ENCODE results near the gene KLK2. TPM values are rescaled to one million over a fixed set of nuclear protein-coding genes. Genes with fewer than 3 reads are reported as not detected.

KLK2 gene
- total RNA-seq, 1 donor from 2014 or later: not detected

DNA sequence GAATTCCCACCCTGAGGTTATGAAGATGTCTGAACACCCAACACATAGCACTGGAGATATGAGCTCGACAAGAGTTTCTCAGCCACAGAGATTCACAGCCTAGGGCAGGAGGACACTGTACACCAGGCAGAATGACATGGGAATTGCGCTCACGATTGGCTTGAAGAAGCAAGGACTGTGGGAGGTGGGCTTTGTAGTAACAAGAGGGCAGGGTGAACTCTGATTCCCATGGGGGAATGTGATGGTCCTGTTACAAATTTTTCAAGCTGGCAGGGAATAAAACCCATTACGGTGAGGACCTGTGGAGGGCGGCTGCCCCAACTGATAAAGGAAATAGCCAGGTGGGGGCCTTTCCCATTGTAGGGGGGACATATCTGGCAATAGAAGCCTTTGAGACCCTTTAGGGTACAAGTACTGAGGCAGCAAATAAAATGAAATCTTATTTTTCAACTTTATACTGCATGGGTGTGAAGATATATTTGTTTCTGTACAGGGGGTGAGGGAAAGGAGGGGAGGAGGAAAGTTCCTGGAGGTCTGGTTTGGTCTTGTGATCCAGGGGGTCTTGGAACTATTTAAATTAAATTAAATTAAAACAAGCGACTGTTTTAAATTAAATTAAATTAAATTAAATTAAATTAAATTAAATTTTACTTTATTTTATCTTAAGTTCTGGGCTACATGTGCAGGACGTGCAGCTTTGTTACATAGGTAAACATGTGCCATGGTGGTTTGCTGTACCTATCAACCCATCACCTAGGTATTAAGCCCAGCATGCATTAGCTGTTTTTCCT is 11.5 kb upstream of the KLK2 start:
- DNase-seq (ENCODE audit: low read depth): no peak
- no peaks in the 10 kb centered on the region for H3K27me3 ChIP-seq (ENCODE audit: control insufficient read depth, insufficient read depth, low read length)
- H3K36me3 ChIP-seq (ENCODE audit: control insufficient read depth, insufficient read depth, low read length): no peaks in the 10 kb centered on the region
- no peak overlapping the region for H3K4me3 ChIP-seq (ENCODE audit: low read depth, low read length)
- TF ChIP-seq, protein P1, sequence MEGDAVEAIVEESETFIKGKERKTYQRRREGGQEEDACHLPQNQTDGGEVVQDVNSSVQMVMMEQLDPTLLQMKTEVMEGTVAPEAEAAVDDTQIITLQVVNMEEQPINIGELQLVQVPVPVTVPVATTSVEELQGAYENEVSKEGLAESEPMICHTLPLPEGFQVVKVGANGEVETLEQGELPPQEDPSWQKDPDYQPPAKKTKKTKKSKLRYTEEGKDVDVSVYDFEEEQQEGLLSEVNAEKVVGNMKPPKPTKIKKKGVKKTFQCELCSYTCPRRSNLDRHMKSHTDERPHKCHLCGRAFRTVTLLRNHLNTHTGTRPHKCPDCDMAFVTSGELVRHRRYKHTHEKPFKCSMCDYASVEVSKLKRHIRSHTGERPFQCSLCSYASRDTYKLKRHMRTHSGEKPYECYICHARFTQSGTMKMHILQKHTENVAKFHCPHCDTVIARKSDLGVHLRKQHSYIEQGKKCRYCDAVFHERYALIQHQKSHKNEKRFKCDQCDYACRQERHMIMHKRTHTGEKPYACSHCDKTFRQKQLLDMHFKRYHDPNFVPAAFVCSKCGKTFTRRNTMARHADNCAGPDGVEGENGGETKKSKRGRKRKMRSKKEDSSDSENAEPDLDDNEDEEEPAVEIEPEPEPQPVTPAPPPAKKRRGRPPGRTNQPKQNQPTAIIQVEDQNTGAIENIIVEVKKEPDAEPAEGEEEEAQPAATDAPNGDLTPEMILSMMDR (IDR thresholded peaks at IDR 0.05; ENCODE audit: insufficient read depth, low read length, poor library complexity, severe bottlenecking): no peak

DNA sequence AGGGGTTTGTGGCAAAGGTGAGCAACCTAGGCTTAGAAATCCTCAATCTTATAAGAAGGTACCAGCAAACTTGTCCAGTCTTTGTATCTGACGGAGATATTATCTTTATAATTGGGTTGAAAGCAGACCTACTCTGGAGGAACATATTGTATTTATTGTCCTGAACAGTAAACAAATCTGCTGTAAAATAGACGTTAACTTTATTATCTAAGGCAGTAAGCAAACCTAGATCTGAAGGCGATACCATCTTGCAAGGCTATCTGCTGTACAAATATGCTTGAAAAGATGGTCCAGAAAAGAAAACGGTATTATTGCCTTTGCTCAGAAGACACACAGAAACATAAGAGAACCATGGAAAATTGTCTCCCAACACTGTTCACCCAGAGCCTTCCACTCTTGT is 3.8 kb upstream of the KLK2 start:
- Histone ChIP-seq H3K4me3 (ENCODE audit: low read depth, low read length) (no peak overlapping the region), H3K36me3 (ENCODE audit: control insufficient read depth, insufficient read depth, low read length) (no peaks in the 10 kb centered on the region), H3K27me3 (ENCODE audit: control insufficient read depth, insufficient read depth, low read length) (peaks cover 6% of the 10 kb centered on the region)
- DNase-seq (ENCODE audit: low read depth): no peak
- TF ChIP-seq, protein P1 (IDR thresholded peaks at IDR 0.05; ENCODE audit: insufficient read depth, low read length, poor library complexity, severe bottlenecking): no peak

DNA sequence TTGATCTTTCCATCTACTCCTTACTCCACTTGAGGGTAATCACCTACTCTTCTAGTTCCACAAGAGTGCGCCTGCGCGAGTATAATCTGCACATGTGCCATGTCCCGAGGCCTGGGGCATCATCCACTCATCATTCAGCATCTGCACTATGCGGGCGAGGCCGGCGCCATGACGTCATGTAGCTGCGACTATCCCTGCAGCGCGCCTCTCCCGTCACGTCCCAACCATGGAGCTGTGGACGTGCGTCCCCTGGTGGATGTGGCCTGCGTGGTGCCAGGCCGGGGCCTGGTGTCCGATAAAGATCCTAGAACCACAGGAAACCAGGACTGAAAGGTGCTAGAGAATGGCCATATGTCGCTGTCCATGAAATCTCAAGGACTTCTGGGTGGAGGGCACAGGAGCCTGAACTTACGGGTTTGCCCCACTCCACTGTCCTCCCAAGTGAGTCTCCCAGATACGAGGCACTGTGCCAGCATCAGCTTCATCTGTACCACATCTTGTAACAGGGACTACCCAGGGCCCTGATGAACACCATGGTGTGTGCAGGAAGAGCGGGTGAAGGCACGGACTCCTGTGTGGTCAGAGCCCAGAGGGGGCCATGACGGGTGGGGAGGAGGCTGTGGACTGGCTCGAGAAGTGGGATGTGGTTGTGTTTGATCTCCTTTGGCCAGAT is 2.7 kb upstream of the KLK2 start:
- no peak for DNase-seq (ENCODE audit: low read depth)
- TF ChIP-seq, protein P1 (IDR thresholded peaks at IDR 0.05; ENCODE audit: insufficient read depth, low read length, poor library complexity, severe bottlenecking): no peak
- peaks cover 8% of the 10 kb centered on the region for H3K27me3 ChIP-seq (ENCODE audit: control insufficient read depth, insufficient read depth, low read length)
- no peaks in the 10 kb centered on the region for H3K36me3 ChIP-seq (ENCODE audit: control insufficient read depth, insufficient read depth, low read length)
- H3K4me3 ChIP-seq (ENCODE audit: low read depth, low read length): no peak overlapping the region

DNA sequence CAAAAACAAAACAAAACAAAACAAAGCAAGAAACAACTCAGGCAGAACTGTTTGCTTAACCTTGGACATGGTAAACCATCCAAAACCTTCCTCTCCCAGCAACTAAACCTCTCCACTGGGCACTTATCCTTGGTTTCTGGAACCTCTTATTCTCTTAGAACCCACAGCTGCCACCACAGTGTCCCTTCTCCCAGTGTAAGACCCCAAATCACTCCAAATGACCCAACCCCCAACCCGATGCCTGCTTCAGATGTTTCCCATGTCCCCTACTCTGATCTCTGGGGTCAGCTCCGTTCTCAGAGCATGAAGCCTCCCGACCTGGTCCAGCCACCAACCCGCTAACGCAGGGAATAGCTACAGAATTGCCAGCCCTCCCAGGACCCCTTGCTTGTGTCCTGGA is 972 bp downstream of the KLK2 start:
- TF ChIP-seq, protein P1 (IDR thresholded peaks at IDR 0.05; ENCODE audit: insufficient read depth, low read length, poor library complexity, severe bottlenecking): no peak
- peaks cover 11% of the 10 kb centered on the region for H3K27me3 ChIP-seq (ENCODE audit: control insufficient read depth, insufficient read depth, low read length)
- no peak for DNase-seq (ENCODE audit: low read depth)
- H3K36me3 ChIP-seq (ENCODE audit: control insufficient read depth, insufficient read depth, low read length): no peaks in the 10 kb centered on the region
- H3K4me3 ChIP-seq (ENCODE audit: low read depth, low read length): no peak overlapping the region

DNA sequence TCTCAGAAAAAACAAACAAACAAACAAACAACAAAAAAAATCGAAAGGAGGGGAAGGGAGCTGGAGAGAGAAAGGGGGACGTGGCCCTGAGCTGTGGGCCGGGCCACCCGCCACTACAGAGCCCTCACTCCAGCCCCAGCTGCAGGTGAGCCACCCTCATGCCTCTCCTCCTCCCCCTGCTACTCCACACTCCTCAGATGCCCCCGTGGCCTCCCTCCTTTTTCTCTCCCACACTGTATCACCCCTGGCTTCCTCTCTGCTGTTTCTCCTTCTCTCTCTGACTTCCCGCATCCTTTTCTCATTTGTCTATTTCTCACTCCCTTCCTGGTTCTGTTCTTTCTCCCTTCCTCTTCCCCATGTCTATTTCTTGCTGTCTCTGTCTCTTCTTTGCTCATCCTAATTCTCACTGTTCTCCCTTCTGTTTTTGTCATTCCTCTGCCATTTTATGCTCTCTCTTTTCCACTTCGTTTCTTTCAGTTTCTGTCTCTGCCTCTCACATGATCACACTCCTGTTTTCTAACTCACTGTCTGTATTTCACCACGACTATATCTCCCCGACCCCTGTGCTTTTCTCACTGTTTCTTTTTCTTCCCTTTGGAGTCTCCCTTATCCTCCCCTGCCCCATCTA is 2.7 kb downstream of the KLK2 start:
- peaks cover 11% of the 10 kb centered on the region for H3K27me3 ChIP-seq (ENCODE audit: control insufficient read depth, insufficient read depth, low read length)
- no peaks in the 10 kb centered on the region for H3K36me3 ChIP-seq (ENCODE audit: control insufficient read depth, insufficient read depth, low read length)
- no peak for DNase-seq (ENCODE audit: low read depth)
- TF ChIP-seq, protein P1 (IDR thresholded peaks at IDR 0.05; ENCODE audit: insufficient read depth, low read length, poor library complexity, severe bottlenecking): no peak
- H3K4me3 ChIP-seq (ENCODE audit: low read depth, low read length): no peak overlapping the region
